SHP77 (cell line): ENCODE measurements around the gene RAP1B.

Experiments
- DNase-seq, 2 experiments: peaks; one replicate each; lab custom pipeline; 2025; lab: John Stamatoyannopoulos, UW

The RAP1B gene

GRCh38 chr12:68612202-68612601 is 1.5 kb downstream of the RAP1B start:
- DNase-seq, result no peak

DNA sequence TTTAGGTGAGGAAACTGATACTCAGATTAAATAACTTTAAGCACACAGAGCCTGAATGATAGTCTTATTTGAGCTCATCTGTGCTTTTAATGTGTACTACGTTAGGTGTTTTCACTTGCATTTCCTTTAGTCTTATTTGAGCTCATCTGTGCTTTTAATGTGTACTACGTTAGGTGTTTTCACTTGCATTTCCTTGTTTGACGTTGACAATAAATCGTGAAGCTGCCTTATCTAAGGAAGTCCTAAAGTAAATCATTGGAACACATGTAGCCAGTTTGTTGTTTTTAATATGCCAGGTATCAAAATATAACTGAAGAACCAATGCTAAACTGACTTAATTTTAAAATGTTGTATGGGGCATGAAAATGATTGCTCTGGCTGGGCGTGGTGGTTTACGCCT is 2.0 kb downstream of the RAP1B start:
- DNase-seq, result no peak

DNA sequence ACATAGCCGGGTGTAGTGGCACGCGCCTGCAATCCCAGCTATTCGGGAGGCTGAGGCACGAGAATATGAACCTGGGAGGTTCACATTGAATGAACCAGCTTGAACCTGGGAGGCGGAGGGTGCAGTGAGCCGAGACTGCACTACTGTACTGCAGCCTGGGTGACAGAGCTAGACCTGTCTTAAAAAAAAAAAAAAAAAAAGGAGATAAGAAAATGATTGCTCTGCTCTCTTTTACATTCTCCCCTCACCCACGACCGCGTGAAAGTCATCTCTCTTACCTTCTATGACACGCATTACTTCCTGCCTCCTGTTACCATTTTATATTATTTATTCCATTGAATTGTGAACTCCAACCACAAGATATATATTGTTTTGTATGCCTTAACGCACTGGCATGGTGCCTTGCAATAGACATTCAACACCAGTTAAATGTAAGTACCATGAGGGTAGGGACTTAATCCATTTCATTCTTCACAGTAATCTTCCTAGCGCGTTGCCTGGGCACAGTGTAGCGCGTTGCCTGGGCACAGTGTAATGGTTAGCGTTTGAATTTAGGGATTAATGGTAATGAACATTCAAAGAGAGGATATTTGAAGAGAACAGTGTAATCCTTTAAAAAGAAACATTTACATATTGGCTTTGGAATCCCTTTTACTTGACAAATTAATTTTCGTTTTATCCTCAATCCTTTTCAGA is 2.7 kb downstream of the RAP1B start:
- DNase-seq, result no peak

DNA sequence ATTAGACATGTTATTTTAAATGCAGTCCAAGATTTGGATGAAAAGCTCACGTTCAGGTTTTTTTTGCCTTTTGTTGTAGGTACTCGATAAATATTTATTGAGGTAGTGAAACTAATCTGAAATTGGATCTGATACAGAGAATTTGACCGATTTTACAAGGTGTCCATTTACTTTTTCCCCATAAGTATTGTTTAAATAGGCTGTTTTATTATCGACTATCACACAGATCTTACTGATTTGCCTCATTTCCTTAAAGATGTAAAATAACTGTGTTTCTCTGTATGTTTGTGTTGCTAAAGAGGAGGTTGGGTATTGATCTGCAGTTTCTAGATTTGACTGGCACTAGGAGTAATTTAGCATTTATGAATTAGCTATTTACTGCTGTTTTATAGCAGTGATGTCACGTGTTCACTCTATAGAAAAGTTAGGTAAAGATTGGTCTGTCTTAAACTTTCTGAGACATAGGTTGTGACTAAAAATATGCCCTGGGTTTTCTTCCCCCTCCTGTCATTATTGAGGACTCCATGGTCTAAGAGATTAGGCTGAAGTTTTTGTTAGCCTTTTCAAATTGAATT is 3.5 kb downstream of the RAP1B start:
- DNase-seq, result no peak

DNA sequence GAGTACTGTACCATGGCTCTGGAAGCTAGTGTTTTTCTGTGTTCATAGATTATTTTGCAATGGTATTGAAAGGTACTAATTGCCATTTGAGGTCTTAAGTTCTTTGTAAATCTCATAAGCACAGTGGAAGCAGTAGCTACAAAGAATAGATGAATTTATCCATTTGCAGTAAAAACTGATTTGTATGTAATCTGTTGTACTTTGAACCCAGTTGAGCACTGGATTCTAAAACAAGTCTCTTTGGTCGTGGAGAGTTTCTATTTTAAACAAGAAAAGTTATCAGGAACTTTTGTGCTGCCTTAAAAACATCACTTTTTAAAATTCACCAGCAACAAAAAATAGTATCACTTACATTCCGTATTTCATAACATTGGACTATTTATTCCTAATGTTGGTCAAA is 4.1 kb downstream of the RAP1B start:
- DNase-seq, result no peak

GRCh38 chr12:68617160-68617926 is 6.6 kb downstream of the RAP1B start:
- DNase-seq, result no peak

DNA sequence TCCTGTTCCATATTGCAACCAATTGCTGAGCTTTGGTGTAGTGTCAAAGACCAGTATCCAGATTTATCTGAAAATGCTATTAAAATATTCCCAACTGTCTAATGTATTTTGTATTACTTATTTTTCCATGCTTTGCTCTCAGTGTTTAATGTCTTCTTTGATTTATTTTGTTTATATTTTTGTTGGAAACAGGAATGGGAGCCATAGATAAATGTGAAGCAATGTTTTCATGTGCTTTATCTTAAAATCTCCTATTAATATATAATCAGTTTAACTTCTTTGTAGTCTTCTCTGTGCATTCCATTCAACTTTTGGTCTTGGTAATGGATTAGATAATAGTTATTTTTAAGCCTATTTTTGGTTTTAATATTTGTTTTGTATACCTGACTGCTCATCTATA is 8.8 kb downstream of the RAP1B start:
- no peak for DNase-seq

DNA sequence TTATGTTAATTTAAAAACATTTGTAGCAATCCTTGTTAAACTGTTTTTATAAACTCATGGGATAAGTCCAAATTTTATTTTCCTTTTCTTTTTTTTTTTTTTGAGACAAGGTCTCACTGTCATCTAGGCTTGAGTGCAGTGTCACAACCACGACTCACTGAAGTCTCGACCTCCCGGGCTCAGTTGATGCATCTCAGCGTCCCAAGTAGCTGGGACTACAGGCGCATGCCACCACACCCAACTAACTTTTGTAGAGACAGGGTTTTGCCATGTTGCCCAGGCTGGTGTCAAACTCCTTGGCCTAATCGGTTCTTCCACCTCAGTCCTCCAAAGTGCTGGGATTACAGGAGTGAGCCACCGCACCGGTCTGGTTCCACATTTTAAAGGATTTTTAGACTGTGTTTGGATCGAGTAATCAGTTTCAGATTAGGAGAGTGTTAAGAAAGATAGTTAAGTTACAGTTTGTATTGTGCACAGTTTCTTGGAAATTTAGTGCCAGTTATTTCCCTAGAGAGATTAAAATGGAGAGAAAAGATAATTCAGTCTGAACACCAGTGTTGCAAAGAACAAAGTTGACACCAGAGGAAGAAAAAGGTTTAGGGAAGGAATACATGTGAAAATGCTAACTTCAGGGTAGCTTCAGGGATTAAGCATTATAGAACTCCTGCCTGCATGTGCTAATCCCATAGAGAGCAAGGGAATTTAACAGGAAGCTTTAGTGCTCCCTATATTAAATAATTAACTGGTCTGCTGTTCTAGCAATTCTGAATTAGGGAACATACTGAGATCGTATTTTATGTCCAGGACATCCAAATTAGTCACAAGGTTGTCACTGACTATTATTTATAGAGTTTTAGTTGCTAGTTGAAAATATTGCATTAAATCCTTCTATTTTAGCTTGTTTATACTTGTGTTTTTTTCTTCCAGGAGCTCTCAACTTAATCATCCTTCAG is 10.1 kb downstream of the RAP1B start:
- DNase-seq, result no peak

DNA sequence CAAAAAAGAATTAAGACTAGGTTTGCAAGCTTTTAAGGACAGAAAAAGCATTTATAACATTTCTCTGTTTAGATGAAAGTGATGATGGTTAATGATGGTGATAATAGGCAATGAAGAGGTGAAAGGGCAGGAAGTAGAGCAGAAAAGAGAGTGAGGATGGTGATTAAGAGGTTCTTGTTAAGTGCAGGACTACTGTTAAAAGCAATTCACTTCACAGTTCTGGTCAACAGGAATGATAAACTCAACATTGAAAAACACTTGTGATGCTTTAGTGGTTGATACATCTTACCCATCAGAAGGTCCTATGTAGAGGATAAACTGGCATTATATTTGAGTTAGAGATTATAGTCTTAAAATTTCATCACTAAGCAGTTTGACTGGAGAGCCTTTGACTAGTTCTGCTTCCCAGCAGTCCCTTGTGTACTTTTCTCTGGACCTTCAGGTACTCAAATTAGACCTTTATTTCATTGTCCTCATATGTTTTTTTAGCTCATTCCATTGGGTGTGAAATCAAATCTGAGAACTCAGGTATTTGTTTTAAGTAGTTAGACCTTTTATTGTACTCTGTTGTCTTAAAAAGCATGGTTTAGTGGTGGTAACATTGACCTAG is 10.9 kb downstream of the RAP1B start:
- no peak for DNase-seq

- no peak for DNase-seq
These were observed 11.6 kb downstream of the RAP1B start for GRCh38 chr12:68622250-68622649.

GRCh38 chr12:68623059-68623458 is 12.4 kb downstream of the RAP1B start:
- no peak for DNase-seq

GRCh38 chr12:68623984-68624383 is 13.3 kb downstream of the RAP1B start:
- no peak for DNase-seq

DNA sequence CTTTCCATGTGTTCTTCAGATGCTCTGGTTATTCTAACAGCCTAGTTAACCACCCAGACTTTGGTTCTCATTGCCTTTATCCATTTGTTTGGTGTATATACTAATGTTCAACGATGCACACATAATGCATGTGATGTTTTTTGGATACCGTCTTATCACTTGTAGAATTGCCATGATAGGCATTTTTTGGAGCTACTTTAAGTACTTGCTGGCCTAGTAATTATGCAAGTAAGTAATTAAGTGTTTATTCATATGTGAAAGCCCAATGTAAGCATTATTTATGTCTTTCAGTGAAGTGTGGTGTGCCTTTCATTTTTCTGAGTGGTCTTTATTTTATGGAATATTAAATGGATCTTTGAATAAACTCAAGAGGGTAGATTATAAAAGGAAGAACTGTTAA is 14.2 kb downstream of the RAP1B start:
- no peak for DNase-seq

GRCh38 chr12:68627673-68628319 is 17.1 kb downstream of the RAP1B start:
- no peak for DNase-seq

DNA sequence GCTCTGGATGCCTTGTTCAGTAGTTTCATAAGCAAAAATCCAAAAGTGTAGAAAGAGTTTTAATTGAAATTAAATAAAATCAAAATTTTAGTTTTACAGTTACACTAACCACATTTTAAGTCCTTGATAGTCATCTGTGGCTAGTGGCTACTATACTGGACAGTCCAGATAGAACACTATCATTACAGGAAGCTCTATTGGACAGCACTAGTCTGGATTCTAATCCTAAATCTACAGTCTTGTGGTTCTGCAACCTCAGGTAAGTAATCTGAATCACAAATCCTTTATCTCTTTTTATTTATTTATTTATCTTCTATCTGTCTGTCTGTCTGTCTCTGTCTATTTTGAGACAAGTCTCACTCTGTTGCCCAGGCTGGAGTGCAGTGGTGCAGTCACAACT is 18.0 kb downstream of the RAP1B start:
- DNase-seq, result no peak

DNA sequence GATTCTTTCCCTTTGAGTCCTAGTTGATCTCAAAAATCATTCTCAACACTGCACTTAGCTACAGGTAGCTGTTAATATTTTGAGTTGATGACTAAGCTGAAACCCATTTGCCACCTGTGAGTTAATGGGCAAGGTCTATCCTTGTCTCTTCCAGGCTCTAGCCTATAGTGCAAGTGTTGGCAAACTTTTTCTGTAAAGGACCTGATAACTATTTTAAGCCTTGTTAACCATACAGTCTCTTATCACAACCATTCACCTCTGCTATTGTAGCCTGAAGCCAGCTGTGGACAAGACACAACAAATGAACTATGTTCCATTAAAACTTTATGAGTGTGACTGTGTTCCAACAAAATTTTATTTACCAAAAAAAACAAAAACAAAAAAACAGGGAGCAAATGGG is 19.4 kb downstream of the RAP1B start:
- no peak for DNase-seq

DNA sequence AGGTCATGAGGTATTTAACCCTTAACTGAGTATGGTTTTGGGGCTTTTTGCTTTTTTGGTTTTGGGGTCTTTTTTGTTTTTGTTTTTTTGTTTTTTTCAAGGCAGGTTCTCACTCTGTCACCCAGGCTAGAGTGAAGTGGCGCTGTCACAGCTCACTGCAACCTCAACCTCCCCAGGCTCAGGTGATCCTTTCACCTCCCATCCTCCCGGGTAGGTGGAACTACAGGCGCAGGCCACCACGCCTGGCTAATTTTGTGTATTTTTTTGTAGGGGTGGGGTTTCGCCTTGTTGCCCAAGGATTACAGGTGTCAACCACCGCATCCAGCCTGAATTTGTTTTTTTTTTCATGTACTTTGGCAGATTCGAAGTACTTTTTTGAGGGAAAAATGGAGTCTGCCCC is 19.9 kb downstream of the RAP1B start:
- no peak for DNase-seq

DNA sequence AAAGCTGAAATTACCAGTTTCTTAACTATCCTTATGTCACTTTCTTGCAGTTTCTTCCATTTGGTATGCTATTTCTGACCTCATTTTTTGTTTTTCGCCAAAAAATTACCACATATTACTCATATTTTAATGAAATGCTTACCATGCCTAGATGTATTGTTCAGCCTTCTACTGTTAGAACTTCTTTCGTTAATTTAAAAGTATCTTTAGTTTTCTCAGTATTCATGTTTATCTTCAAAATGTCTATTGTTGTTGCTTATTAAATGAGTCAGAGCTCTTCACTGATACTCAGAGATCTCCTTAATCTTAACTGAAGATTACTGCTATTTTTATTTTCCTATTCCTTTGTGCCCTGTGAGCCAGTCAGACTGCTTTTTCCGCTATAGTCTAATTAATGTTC is 20.5 kb downstream of the RAP1B start:
- DNase-seq, result no peak

GRCh38 chr12:68632486-68632885 is 21.8 kb downstream of the RAP1B start:
- no peak for DNase-seq

GRCh38 chr12:68633614-68634558 is 23.2 kb downstream of the RAP1B start:
- no peak for DNase-seq
